ENCODE data around the gene RCAN1.
A peak's percentile ranks its signal among the peaks of the same experiment; 100 is the strongest.

Gene RCAN1

DNA sequence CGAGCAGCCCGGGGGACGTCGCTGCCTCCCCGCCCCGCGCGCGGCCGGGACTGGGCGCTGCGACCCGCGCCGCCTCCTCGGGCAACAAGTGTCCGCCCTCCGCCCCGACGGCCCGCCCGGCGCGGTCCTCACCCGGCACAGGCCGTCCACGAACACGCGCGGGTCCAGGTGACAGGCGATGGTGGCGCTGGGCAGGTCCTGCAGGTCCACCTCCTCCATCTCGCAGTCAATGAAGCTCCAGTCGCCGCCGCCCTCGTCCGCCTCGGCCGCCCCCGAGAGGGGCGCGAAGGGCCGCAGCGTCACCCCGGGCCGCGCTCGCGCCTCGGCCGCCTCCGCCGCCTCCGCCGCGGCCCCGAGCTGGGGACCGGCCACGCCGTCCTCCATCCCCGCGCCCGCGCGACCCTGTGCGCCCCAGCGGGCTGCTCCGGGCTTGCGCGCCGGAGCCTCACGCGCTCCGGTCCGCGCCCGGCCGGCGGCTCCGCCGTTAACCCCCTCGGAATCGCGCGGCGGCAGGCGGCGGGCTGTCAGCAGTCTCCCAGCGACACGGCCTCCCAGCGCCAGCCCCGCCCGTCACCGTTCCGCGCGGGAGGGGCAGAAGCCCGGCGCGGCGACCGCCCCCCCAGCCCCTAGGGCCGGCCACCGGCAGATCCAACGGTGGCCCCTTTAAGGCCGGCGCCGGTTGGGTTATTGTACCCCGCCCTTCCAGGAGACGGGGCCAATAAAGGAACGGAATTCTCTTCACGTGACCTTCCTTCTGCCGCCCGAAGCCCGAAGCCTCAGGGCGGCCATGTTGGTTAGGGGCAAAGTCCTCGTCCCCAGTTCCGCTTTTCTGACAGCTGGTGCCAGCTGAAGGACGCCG is at the start of gene RCAN1:
Gene RCAN1 (minus strand): TSS at position 486 of the 859 bp plus-strand sequence. CDS start 102 bp downstream, at position 384.
- peak; percentile 80 for DNase-seq

DNA sequence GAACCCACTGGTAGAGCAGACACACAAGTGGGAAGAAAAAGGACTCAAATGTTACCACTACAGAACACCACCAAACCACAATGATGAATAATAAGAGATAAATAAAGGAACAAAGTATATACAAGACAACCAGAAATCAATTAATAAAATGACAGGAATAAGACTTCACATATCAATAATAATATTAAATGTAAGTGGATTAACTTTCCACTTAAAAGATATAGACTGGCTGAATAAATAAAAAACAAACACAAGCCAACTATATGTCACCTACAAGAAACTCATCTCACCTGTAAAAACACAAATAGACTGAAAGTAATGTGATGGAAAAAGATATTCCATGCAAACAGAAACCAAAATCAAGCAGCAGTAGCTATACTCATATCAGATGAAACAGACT is 46.9 kb upstream of the RCAN1 start:
- DNase-seq = no peak

DNA sequence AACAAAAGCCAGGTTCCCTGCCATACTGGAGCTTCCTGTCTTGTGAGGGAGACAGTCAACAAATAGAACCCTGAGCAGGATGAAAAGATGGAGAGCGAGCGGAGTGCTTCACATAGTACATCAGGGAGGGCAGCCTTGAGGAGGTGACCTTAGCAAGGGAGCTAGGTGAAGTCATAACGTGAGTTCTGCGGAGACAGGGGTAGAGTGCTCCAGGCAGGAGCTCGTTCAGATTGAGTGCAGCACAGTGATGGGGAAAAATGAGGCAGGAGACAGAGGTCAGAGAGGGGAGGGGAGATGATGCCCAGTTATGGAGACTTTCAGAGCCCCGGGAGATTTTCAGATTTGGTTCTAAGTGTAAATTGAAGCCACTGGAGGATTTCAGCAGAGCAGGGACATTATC is 38.6 kb upstream of the RCAN1 start:
- DNase-seq = no peak

DNA sequence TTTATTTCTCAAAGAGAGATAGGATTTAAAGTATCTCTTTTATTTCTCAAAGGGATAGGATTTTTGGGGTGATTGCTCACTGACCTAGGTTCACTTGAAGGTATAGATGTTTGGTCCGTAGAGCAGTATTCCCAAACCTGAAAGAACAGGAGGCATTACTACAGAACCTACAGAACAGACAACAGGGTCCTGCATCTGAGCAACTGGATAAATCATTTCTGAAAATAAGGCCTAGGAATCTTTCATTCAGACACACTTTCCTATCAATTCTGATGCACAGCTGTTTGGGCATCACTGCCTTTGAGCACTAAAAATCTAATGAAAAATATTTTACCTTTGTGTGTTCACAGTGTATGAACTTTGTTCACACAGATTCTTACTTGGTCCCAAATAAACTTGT is 36.7 kb upstream of the RCAN1 start:
- DNase-seq = no peak

DNA sequence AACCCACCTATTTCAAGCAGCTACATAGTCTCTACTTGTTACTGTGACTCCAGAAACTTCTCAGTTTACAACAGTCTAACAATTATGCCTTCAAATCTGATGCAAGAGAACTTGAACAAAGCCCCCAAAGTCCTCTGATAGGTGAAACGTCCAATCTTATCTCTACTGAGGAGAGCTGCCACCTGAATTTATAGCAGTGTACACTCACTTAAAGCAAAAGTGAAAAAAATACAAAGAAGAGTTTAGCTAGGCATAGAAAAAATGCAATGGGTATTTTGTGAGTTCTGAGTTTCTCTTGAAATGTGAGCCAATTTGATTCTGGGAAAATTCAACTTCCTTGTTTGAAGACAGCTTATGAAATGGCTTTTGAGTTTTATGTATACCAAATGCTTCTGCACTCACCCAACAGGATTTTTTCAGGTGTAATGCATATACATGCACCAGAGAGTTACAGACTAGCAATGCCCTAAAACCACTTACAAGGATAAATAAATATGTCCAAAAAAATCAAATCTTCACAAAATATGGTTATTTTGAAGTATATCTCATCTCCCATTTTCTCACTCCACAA is 36.0 kb upstream of the RCAN1 start:
- DNase-seq = no peak

DNA sequence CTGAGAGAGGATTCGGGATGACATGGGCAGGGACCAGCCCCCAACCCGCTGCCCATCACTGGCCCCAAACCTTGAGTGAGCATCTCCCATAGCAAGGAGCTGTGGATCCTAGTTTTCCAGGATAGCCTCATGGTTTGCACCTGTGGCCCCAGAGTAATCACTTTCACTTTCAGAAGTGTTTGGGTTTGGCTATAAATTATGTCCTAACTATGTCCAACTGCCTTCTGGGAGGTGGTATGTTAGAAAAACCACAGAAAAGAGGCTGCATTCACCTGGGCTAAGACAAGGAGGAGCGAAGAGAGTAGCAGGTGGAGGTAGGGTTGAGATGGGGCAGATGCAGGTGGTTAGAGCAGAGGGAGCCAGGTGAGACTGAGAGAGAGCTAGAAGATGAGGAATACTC is 34.5 kb upstream of the RCAN1 start:
- DNase-seq = no peak

DNA sequence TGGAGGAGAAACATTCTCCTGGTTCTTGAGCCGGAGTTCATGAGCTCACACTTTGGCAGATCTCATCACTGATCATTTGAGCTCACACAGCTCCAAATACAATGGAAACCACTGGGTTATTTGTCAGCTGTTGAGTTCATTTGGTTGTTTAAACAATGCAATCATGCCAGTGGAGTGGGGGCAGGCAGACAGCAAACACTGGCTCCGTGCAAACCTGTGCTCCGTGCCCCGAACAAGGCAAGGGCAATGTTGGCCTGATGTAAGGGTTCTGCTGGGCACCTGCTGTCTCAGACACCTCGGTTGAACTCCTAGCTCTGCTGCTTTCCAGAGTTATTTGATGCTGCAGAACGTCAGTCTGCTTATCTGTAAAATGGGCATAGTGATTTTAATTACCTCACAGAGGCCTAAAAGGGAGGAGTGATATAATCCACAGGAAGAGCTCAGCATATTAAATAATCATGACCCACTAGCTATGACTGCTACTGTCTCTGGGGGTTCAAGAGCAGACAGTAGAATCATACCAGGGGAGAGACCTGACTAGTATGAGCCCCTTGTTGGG is 33.9 kb upstream of the RCAN1 start:
- no peak for DNase-seq

DNA sequence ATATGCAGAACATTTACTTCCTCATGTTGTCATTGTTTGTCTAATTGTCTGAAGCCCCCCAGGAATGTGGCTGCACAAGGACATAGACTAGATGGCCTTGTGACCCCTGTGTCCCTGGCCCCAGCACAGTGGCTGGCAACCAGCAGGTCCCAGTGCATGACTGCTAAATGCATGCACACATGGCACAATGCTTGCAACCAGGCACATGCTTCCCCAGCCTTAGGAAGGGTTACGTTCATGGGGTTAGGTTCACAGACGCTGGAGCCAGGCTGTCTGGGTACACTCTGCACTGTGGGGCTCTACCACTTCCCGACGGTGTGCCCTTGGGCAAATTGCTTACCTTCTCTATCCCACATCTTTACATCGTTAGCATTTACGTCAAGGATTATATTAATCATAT is 32.6 kb upstream of the RCAN1 start:
- no peak for DNase-seq

DNA sequence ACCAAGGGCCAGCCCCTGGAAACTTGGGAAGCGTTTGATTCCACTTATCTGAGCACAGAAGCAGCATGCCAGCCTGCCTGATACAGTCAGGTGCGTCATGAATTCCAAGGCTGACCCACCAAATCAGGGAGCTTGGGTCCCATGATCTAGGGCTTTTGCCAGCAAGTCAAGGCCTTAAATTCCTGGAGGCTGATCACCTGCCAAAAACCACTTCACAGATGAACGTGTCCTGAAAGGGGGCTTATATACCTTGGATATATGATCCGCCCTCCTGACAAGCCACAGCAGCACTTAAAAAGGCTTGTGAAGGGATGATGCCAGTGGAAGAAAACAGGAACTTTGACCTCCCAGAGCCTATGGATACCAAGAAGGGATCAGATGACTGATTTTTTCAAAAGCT is 29.9 kb upstream of the RCAN1 start:
- DNase-seq = no peak

DNA sequence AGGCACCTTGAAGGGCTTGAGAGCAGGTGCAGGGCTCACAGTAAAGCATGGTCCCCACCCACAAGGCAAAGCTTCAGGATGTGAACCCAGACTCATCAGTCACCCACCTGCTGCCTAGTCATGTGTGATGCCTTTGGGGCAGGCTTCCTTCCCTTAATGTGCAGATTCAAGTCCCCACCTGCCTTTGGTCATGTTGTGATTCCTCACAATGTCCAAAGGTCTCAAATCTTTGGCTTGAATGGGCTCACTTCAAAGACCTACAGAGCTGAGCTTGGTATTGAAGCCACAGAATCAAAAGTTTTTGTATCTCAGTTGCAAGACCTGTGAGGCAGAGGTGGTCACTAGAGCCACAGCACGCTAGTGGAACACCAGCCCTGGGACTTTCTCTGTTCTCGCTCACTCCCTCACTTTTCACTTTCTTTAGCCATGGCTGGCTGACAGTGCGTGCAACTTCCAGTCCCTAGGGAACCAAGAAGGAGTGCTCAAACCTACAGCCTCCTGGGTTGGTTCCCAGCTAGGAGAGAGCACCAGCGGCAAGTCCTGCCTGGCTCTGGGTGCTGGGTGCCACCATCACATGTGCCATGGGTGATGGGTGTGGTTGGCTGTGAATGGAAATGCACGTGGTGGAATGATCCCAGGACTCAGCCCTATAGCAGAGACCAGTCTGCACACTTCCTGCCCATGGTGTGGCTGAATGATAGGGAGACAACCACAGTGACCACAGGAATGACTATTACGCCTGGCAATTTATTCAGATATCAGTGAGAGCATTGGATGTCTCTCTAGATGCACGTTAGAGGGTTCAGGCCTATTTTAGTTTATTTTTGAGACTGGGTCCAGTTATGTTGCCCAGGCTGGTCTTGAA is 27.5 kb upstream of the RCAN1 start:
- DNase-seq = no peak

DNA sequence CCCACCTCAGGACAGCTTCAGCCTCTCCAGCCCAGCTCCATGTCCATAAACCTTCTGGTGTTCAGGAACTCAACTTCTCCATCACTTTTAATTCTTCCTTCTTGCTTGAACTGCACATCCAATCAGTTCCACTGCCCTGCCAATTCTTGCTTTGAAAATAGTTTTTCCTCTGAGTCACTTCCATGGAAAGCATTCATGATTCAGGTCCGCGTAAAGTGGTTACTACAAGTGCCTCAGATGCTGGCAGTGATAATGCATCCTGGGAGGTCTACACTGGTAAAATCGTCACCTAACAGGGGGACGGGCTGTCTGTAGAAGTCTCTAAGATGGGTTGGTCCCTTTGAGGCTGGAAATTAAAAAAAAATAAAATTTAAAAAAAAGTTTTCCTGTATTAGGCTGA is 25.9 kb upstream of the RCAN1 start:
- DNase-seq = no peak

DNA sequence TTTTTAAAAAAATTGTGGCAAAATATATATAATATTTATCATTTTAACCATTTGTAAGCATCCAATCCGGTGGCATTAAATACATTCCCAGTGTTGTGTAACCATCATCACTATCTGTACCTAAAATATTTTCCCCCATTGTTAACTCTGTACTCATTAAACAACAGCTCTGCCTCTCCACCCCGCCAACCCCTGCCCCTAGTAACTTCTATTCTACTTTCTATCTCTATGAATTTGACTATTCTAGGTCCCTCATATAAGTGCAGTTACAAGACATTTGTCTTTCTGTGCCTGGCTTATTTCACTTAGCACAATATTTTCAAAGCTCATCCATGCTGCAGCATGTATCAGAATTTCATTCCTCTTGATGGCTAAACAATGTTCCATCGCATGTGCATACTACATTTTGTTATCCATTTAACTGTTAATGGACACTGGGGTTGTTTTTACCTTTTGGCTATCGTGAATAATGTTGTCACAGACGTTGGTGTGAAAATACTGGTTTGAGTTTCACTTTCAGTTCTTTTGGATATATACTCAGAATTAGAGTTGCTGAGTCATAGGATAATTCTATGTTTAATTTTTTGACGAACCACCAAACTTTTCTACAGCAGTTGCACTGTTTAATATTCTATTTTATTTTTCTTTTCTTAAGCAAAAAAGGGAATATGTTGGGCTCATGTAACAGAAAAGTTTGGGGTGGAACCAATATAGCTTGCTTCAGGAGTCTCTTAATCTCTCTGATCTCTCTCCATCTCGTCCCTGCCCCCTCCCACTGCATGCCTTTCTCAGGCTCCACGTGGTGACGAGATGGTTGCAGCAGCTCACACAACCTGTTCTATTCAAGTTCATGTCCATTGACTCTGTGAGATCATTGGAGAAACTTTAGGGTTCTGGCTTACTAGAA is 25.2 kb upstream of the RCAN1 start:
- peak; percentile 39 for DNase-seq

DNA sequence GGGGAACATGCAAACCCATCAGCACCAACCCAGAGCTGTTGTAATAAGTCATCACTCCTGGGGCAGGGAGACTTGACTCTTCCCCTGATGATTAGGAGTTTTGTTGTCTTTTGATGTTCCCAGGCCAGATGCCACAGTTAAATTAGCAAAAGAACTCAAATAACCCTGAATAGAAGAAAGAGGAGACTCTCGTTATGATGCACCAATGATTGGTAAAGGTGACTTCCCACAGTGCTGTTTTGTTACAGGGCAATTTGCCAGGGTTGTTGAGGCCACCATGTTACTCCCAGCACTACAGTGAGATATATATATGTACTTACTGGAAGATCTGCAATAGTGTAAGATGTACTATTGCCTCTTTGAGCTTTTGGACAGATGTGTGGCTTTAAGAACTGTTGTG is 24.3 kb upstream of the RCAN1 start:
- DNase-seq = no peak

DNA sequence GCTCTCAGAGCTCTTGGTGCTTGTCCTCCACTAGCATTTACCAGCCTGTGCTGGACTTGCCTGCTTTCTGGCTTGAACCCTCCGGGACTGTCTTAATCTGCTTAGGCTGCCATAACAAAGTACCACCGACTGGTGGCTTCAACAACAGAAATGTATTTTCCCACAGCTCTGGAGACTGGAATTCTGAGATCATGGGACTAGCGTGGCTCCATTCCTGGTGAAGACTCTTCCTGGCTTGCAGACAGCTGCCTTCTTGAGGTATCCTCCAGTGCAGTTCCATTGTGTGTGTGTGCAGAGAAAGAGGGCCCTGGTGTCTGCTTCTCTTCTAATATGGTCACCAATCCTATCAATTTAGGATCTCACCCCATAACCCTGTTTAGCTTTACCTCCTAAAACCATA is 22.0 kb upstream of the RCAN1 start:
- no peak for DNase-seq

DNA sequence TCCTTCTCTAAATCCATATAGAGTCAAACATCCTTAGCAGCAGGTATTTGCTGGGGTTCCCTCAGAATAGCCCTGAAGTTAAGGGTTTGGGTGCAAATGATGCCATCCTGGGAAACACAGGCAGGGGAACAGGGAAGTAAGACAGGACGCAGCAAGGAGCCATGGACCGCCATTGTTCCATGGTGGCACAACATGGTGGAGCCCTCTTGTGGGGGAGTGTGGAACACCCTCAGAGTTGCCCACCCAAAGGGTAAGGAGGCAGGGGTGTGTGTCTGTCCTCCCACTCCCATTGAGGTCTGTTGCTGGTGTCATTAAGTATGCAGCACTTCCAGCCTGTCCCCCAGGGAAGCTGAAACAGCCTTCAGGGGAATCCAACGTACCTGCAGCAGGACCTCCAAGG is 20.4 kb upstream of the RCAN1 start:
- DNase-seq = peak; percentile 11

DNA sequence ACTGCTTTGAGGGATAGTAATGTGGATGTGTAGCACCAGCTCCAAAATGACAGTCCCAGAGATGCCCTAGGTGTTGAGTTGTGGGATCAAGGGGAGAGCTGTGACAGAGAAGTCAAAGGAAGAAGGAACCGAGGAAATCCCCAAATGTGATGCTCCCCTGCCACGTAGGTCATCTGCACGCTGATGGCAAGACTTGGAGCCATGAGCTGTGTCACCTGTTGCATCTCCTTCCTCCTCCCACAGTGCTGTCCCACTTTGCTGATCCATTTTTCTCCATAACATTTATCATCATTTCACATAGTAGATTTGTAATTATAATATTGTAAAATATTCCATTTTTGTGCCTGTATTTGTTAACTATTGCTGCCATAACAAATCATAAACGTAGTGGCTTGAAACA is 17.6 kb upstream of the RCAN1 start:
- no peak for DNase-seq

DNA sequence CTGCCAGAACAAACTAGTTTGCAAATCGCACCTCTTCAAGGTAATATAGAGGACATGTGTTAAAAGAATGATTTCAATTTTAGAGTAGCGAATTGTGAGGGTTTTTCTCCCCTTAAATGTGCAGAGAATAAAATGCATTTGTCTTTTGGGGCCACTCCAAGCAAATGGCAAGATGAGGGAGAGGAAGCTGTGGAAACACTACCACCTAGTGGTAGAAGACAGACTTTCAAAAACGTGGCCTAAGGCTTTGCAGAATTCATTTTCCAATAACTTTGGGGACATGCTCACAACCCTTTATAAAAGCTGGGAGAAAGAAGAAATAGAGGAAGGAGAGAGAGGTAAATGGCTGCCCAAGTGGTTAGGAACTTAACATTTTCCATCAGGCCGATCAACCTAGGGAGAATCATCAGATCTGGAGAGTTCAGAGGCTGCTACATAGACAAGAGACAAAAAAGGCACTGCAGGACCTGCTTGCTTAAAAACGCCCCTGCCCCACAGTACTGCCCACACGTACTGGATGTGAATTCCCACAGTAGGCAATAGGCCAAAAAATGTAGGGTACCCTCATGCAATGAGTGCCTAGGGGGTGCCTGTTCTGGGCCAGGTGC is 15.7 kb upstream of the RCAN1 start:
- no peak for DNase-seq

DNA sequence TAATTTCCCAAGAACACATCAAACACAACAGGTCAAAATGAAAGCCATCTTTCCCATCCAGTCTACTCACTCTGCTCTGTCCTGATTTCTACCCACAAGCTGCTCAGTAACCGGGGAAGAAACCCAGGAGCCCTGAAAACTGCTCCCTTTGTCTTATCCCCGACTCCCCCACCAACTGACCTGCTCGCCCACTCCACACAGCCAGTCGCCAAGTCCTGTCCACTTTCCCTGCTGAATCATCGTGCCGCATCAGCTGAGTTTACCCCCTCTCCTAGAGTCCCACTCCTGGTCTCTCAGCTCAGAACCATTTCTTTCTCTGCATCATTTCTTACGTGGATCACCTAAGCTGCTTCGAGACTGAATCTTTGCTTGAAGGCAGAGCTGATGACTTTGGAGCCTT is 11.2 kb upstream of the RCAN1 start:
- DNase-seq = no peak

DNA sequence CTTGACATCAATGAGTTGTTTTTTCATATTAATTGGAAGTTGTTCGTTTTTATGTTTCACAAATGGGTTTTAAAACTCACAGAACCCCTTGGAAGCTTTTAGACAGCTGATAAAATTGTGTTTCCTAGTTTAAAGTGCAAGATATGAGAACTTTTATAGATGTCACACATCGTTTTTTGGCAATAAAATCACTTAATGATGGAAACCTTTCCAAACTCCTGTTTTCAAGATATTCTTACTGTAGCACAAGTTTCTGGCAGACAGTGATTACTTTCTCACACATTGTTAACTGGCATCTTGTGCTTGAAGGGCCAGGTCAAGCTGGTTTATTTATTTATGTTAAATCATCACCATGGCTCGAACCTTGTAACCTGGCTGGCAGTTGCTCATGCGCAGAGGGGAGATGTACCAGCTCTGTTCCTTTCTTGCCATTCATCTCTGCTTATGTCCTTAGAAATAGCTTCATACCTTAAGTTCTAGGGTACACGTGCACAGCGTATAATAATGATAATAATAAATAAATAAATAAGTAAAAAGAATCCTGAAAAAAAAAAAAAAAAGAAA is 10.2 kb upstream of the RCAN1 start:
- no peak for DNase-seq

DNA sequence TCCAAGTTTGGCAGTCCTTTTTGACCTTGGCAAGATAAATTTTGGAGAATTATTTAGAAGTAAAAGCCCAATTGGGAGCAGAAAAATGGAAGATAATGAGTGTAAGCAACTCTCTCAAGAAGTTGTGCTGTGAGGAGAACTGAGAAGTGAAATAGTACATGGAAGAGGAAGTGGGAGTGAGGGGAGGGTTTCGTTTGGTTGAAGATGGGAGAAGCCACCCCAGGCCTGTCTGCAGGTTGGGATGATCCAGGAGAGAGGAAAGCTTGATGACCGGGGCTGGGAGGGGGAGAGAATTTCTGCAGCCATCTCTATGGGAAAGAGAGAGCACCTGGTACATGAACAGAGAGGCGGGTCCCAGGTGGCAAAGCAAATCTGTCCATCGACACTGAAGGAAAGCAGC is 8.6 kb upstream of the RCAN1 start:
- DNase-seq = no peak
